Epithelial cell of proximal tubule (primary cell): ENCODE measurements around the gene DMPK. TPM values are rescaled to one million over a fixed set of nuclear protein-coding genes. Genes with fewer than 3 reads are reported as not detected.

Source experiments
- DNase-seq: peaks from one replicate; pipeline ENCODE4 v3.0.0-alpha.2; 2011; ENCODE audit warnings: low read depth
- H3K4me3 ChIP-seq: 2 replicates; pipeline ENCODE4 v1.5.1; 2011; ENCODE audit warnings: low read depth, mild to moderate bottlenecking, low read length
- total RNA-seq: library from RNA; depleted of rRNA; stranded (reverse); fragments of >200 nt; gene quantifications from 2 replicates; pipeline ENCODE4 v1.2.3, GENCODE V29; 2015
- TF ChIP-seq, protein P1 (sequence below): conservative IDR thresholded peaks from 2 replicates; pipeline ENCODE4 v1.5.1; 2012; ENCODE audit warnings: low read depth, mild to moderate bottlenecking, low read length

DMPK gene
- total RNA-seq, 1 donor from 2014 or later, result 21.0 TPM

DNA sequence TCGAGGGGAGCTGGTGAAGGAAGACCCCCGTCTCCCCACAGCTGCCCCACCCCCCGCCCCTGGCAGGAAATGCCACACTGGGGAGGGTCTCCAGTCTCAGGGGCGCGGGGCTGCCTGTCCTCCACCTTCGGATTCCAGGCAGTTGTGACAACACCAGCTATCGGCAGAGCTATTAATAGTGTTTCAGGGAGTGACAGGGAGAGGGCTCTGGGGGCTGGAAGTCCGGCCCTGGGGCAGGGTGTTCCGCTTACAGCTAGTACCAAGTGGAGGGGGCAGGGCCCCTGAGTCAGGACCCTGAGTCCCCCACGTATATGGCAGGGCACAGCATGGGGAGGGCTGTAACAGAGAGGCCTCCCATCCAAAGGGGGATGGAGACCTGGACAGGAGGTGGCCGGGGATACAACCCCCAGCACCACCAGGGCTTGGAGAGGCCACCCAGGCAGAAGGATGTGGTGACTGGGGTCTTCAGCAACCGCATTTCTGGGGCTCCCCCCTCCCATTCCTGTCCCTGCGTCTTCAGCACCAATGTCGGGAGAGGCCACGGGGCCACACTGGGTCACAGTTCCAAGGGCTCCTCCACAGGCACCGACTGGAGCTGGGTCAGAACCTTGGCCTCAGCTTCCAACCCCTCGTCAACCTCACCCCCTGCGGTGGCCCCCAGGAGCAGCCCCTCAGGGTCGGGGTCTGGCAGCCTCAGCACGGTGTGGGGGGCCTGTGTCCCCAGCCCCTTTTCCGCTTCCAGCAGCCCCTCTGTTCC, 17.2 kb downstream of the DMPK start:
- TF ChIP-seq, protein P1, sequence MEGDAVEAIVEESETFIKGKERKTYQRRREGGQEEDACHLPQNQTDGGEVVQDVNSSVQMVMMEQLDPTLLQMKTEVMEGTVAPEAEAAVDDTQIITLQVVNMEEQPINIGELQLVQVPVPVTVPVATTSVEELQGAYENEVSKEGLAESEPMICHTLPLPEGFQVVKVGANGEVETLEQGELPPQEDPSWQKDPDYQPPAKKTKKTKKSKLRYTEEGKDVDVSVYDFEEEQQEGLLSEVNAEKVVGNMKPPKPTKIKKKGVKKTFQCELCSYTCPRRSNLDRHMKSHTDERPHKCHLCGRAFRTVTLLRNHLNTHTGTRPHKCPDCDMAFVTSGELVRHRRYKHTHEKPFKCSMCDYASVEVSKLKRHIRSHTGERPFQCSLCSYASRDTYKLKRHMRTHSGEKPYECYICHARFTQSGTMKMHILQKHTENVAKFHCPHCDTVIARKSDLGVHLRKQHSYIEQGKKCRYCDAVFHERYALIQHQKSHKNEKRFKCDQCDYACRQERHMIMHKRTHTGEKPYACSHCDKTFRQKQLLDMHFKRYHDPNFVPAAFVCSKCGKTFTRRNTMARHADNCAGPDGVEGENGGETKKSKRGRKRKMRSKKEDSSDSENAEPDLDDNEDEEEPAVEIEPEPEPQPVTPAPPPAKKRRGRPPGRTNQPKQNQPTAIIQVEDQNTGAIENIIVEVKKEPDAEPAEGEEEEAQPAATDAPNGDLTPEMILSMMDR, result no peak
- H3K4me3 ChIP-seq, result no peak overlapping the region

DNA sequence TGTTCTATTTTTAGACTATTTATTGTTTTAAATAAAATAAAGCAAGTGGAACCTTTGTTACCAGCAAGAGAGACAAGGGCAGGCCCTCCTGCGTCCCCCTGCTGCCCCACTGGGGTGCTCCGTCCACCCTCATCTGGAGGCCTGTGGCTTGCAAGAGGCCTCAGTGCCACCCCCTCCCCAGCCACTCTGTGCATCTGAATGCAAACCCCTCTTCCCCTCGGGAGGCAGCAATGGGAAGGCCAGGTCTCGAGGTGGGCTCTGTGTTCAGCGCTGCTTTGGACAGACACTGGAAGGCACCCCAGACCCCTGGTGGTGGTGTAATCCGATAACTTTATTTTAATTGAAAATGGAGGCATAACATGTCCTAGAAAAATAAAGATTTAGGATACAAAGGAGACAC, 17.8 kb downstream of the DMPK start:
- no peak overlapping the region for H3K4me3 ChIP-seq
- TF ChIP-seq, protein P1, result no peak
- no peak for DNase-seq

More for the DNA sequence above, 17.2 kb downstream of the DMPK start:
- no peak for DNase-seq

DNA sequence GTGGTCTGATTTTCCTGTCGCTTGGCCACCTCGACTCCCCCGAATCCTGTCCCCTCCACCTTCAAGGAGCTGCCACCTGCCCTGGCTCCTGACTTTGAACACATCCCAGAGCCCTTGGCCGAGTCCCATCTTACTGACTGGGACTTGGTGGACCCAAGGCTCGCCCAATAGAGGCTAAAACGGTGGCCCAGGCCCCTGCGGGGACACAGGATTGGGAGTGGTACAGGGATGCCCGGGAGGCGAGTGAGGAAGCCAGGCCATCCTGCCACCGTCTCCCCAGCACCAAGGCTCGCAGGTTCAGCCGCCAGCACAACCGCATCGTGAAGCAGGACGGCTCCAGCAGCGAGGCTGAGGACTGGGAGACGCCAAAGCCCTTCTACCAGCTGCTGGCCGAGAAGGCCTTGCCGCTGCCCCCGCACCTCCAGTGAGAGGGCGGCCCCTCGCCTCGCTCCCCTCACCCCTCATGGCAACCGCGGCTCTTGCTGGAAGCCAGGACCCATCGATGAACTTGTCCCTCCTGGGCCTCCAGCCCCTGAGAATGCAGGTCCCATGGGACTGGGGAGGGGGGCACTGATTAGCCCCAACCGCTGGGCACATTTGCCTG, 18.5 kb downstream of the DMPK start:
- no peak overlapping the region for H3K4me3 ChIP-seq
- no peak for DNase-seq
- TF ChIP-seq, protein P1, result no peak

DNA sequence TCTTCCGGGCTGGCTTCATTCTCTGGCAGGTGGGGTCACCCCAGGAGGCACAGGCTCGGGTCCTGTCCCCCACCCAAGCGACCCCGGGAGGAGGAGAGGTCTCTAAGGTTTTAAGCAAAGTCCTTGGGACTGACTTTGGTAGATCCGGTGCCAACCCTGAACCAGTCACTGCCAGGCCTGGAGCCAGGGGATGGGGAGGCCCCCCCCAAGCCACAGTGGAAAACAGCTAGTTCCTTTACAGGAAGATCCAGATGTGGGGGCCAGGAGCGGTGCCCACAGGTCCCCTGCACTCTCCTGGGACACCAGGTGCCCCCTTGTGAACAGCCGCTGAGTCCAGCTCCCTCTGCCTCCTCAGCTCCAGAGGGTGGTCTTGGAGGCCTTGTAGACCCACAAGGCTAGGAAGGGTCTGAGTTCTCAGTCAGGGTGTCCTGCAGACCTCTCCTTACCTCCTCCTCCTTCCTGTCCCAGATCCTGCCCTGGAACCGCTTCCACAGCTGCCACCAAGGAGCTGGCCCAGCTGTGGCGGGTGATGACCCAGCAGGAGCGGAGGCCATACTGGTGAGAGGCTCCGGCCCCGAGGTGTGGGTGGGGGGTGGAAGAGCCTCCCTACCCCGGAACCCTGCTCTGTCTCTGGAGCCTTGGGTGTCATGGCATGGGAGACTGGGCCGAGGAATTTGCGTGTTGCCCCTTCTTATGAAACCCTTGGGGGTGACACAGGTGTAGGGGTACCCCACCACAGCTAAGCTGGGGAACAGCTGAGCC, 19.2 kb downstream of the DMPK start:
- DNase-seq, result no peak
- no peak overlapping the region for H3K4me3 ChIP-seq
- TF ChIP-seq, protein P1, result no peak

DNA sequence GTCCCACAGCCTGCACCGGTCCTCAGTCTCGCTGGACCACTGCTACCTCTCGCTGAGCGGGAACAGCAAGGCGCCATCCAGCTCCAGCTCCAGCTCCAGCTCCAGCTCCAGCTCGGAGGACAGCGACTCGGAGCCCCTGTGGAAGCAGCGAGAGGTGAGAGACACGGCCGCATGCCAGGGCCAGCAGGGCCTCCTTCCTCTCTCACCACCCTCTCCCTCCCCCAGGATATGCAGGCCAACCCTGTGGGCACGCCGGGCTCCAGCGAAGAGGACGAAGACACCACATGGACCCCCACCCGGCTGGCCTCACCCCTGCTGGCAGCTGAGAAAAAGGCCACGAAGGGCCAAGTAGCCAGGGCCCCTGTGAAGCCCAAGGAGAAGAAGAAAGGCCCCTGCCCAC, 20.6 kb downstream of the DMPK start:
- TF ChIP-seq, protein P1, result no peak
- DNase-seq, result no peak
- H3K4me3 ChIP-seq, result no peak overlapping the region

DNA sequence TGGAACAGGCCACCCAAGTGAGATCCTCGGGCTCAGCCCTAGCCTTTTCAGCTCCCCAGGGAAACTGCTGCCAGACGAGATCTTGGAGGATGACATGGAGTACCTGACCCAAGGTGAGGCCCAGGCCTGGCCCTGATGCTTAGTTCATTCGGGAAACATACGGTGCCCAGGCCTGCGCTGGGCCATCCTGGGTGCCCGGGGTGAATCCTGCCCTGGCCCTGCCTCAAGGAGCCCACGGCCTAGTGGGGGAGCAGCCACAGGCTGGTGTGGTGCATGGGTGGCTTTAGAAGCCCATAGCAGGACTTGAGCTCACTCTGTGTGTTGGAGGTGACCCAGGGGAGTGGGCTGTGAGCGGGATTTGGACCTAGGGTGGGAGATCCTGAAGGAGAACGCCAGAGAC, 23.4 kb downstream of the DMPK start:
- no peak overlapping the region for H3K4me3 ChIP-seq
- TF ChIP-seq, protein P1, result no peak
- DNase-seq, result no peak
